SK-N-SH (cell line): ENCODE measurements around the gene OR51I2. TPM values are rescaled to one million over a fixed set of nuclear protein-coding genes. Genes with fewer than 3 reads are reported as not detected.

Source experiments
- CTCF ChIA-PET: fragments of 300-600, 350-600 bp; formaldehyde crosslinking; extraction: SDS; loops from one replicate; lab custom pipeline; 2021; lab: Yijun Ruan, JAX
- POLR2A ChIA-PET: fragments of 350-600 bp; sonication (Branson Sonifier 250); formaldehyde crosslinking; extraction: SDS; loops from one replicate; lab custom pipeline; 2020; ENCODE audit warnings: antibody characterized with exemption, inconsistent platforms; lab: Yijun Ruan, JAX
- DNase-seq: peaks from one replicate; pipeline ENCODE4 v3.0.0; 2012
- H2AFZ ChIP-seq: fragments of 200-600 bp; sonication (generic); 2 replicates; pipeline ENCODE4 v1.8.1; 2016; ENCODE audit warnings: antibody characterized with exemption, mild to moderate bottlenecking, low read depth
- H3F3A ChIP-seq: fragments of 200-600 bp; sonication (generic); replicated peaks from 2 replicates; pipeline ENCODE3; 2016; ENCODE audit warnings: antibody characterized with exemption, mild to moderate bottlenecking; ENCODE audit not compliant: insufficient read depth
- H3K27ac ChIP-seq, 2 experiments: fragments of 200-500 bp in 1 of 2; fragments of 200-600 bp in 1 of 2; sonication (Bioruptor generic) in 1 of 2; sonication (generic), shearing (Covaris generic) in 1 of 2; 2 replicates each; pipeline versions ENCODE4 v1.5.1 to v1.6.1; 2014 to 2016; ENCODE audit warnings: low read depth in 2 of 2, inconsistent platforms in 1 of 2, low read length in 1 of 2, mild to moderate bottlenecking in 1 of 2, mixed read lengths in 1 of 2
- H3K27me3 ChIP-seq: fragments of 200-600 bp; sonication (generic), shearing (Covaris generic); 2 replicates; pipeline ENCODE4 v1.6.1; 2016; ENCODE audit warnings: mixed run types; ENCODE audit not compliant: insufficient read depth
- H3K36me3 ChIP-seq, 2 experiments: fragments of 200-500 bp in 1 of 2; fragments of 200-600 bp in 1 of 2; sonication (Bioruptor generic) in 1 of 2; sonication (generic) in 1 of 2; replicated peaks in 1 of 2; 2 replicates each; pipeline versions ENCODE3 to v1.5.1; 2014 to 2016; ENCODE audit warnings: low read length in 1 of 2, mild to moderate bottlenecking in 1 of 2; ENCODE audit not compliant: insufficient read depth in 2 of 2, control insufficient read depth in 1 of 2
- H3K4me1 ChIP-seq, 2 experiments: fragments of 200-500 bp in 1 of 2; fragments of 200-600 bp in 1 of 2; sonication (Bioruptor generic) in 1 of 2; sonication (generic), shearing (Covaris generic) in 1 of 2; 2 replicates each; pipeline versions ENCODE4 v1.5.1 to v1.6.1; 2014 to 2016; ENCODE audit warnings: low read depth in 1 of 2, low read length in 1 of 2, mixed run types in 1 of 2; ENCODE audit not compliant: insufficient read depth in 2 of 2, control insufficient read depth in 1 of 2
- H3K4me2 ChIP-seq: fragments of 200-600 bp; sonication (generic), shearing (Covaris generic); 2 replicates; pipeline ENCODE4 v1.6.1; 2017; ENCODE audit warnings: mixed run types
- H3K4me3 ChIP-seq, 2 experiments: fragments of 200-500 bp in 1 of 2; fragments of 200-600 bp in 1 of 2; sonication (Bioruptor generic) in 1 of 2; sonication (generic), shearing (Covaris generic) in 1 of 2; 2 replicates each; pipeline versions ENCODE4 v1.5.1 to v1.8.1; 2014 to 2016; ENCODE audit warnings: low read depth in 2 of 2, inconsistent platforms in 1 of 2, low read length in 1 of 2, mild to moderate bottlenecking in 1 of 2, mixed read lengths in 1 of 2, moderate library complexity in 1 of 2
- H3K79me2 ChIP-seq: fragments of 200-600 bp; sonication (generic); 2 replicates; pipeline ENCODE4 v1.8.1; 2017; ENCODE audit warnings: mild to moderate bottlenecking; ENCODE audit not compliant: insufficient read depth
- H3K9ac ChIP-seq: fragments of 200-600 bp; sonication (generic); 2 replicates; pipeline ENCODE4 v1.6.1; 2017; ENCODE audit warnings: mixed run types
- H3K9me2 ChIP-seq: fragments of 200-600 bp; sonication (generic); 2 replicates; pipeline ENCODE4 v1.6.1; 2017; ENCODE audit warnings: mixed run types
- H3K9me3 ChIP-seq: fragments of 200-600 bp; sonication (generic); 2 replicates; pipeline ENCODE4 v1.6.1; 2017; ENCODE audit warnings: mixed run types, mild to moderate bottlenecking, moderate library complexity
- H4K20me1 ChIP-seq: fragments of 200-600 bp; sonication (generic); 2 replicates; pipeline ENCODE4 v1.6.1; 2017; ENCODE audit warnings: mild to moderate bottlenecking, mixed run types; ENCODE audit not compliant: insufficient read depth
- ELF1 ChIP-seq: IDR thresholded peaks from 2 replicates; pipeline ENCODE4 v1.4.0; 2012
- EZH2phosphoT487 ChIP-seq: fragments of 200-600 bp; sonication (generic); IDR thresholded peaks from 2 replicates; pipeline ENCODE4 v1.6.1; 2017; ENCODE audit warnings: low read depth, mixed run types, mild to moderate bottlenecking, antibody characterized with exemption, moderate library complexity, borderline replicate concordance
- FOSL2 ChIP-seq: IDR thresholded peaks from 2 replicates; pipeline ENCODE4 v1.4.0; 2012; ENCODE audit warnings: low read depth, mild to moderate bottlenecking, moderate library complexity, borderline replicate concordance
- FOXJ3 ChIP-seq: sonication (generic); formaldehyde crosslinking; IDR thresholded peaks from 2 replicates; pipeline ENCODE4 v1.5.1; 2020; ENCODE audit warnings: mild to moderate bottlenecking, missing genetic modification reagents
- MAX ChIP-seq: IDR thresholded peaks from 2 replicates; pipeline ENCODE4 v1.4.0; 2012; ENCODE audit warnings: low read depth
- MEF2A ChIP-seq: IDR thresholded peaks from 2 replicates; pipeline ENCODE4 v1.4.0; 2012; ENCODE audit warnings: low read depth, borderline replicate concordance
- MXI1 ChIP-seq: IDR thresholded peaks from 2 replicates; pipeline ENCODE4 v1.6.1; 2012; ENCODE audit warnings: mild to moderate bottlenecking, low read depth, low read length, improper control_type of control experiment
- RAD21 ChIP-seq: IDR thresholded peaks from 2 replicates; pipeline ENCODE4 v1.6.1; 2012; ENCODE audit warnings: mild to moderate bottlenecking, low read length
- RFX5 ChIP-seq: IDR thresholded peaks from 2 replicates; pipeline ENCODE4 v1.6.1; 2012; ENCODE audit warnings: mild to moderate bottlenecking, improper control_type of control experiment, low read length
- RXRA ChIP-seq: IDR thresholded peaks from 2 replicates; pipeline ENCODE4 v1.4.0; 2012; ENCODE audit warnings: low read depth, mild to moderate bottlenecking, borderline replicate concordance
- SIN3A ChIP-seq: IDR thresholded peaks from 2 replicates; pipeline ENCODE4 v1.6.1; 2012; ENCODE audit warnings: low read depth, mild to moderate bottlenecking, low read length, moderate library complexity, borderline replicate concordance
- SMC3 ChIP-seq: IDR thresholded peaks from 2 replicates; pipeline ENCODE4 v1.6.1; 2012; ENCODE audit warnings: low read depth, low read length, improper control_type of control experiment
- TAF1 ChIP-seq: IDR thresholded peaks from 2 replicates; pipeline ENCODE4 v1.6.1; 2012; ENCODE audit warnings: low read depth, mild to moderate bottlenecking, low read length, moderate library complexity, borderline replicate concordance
- TEAD4 ChIP-seq: IDR thresholded peaks from 2 replicates; pipeline ENCODE4 v1.4.0; 2012; ENCODE audit warnings: mild to moderate bottlenecking, borderline replicate concordance; ENCODE audit not compliant: insufficient read depth
- WGBS: methylation state at CpG from one replicate; pipeline ENCODE4 v1.1.6; 2017; ENCODE audit warnings: low lambda C conversion rate; 5-methylcytosine and 5-hydroxymethylcytosine counted together
- polyA plus RNA-seq, 3 experiments: library from polyadenylated mRNA; depleted of rRNA; stranded (reverse); fragments of >200 nt; gene quantifications; 2 replicates each; pipeline ENCODE4 v1.2.3, GENCODE V29; 2012
- TF ChIP-seq, protein P1 (sequence below): IDR thresholded peaks from 2 replicates; pipeline ENCODE4 v1.6.1; 2012; ENCODE audit warnings: mild to moderate bottlenecking, low read depth, low read length, moderate library complexity
- TF ChIP-seq, protein P2 (sequence below): fragments of 150-350 bp; IDR thresholded peaks from 2 replicates; pipeline ENCODE4 v1.6.1; 2017; ENCODE audit warnings: antibody characterized with exemption, low read length, low read depth, borderline replicate concordance
- TF ChIP-seq, protein P3 (sequence below): fragments of 150-350 bp; IDR thresholded peaks from 2 replicates; pipeline ENCODE4 v1.6.1; 2016; ENCODE audit warnings: mild to moderate bottlenecking, low read depth, low read length

OR51I2 gene
- polyA plus RNA-seq, 1 of the 3 experiments (the other 2 are of a cell fraction): not detected

DNA sequence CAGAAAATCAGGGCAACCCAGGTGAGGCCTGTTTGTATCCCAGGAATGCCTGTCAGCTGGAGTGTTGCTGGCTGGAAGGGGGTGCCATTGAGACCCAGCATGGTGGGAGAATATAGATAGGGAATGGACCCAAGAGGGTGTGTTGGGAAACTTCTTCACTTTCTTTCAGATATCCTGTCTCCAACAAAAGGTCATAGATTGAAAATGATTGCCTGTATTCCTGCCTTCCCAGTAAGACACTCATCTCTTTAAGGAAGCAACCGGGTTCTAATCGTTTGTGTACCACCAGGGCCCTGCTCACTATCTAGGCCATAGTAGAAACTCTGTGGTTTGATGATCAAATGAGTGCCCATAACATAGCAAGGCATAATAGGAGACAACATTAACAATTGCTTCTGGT is 7.7 kb upstream of the OR51I2 start, which contains the start of gene OR51I1:
Gene OR51I1, minus strand, starts transcription at position 101 of the 400 bp plus-strand sequence. Its CDS starts 0 bp downstream, at position 101.
- Histone ChIP-seq H3K36me3 (no peaks in the 10 kb centered on the region), H3K27ac (no peak within 1 kb of the TSS), H3K79me2 (no peaks in the 10 kb centered on the region), H3K4me2 (no peak within 1 kb of the TSS), H3K9ac (no peak within 1 kb of the TSS), H3F3A (no peaks in the 10 kb centered on the region), H3K27me3 (no peaks in the 10 kb centered on the region), H2AFZ (no peak within 1 kb of the TSS), H3K4me1 (no peaks in the 10 kb centered on the region), H3K9me3 (no peaks in the 10 kb centered on the region), H4K20me1 (no peaks in the 10 kb centered on the region), H3K4me3 (no peak within 1 kb of the TSS), H3K9me2 (no peaks in the 10 kb centered on the region)
- DNase-seq: no peak
- ChIA-PET POLR2A (no interaction called here), CTCF (no interaction called here)
- TF ChIP-seq, protein P1, sequence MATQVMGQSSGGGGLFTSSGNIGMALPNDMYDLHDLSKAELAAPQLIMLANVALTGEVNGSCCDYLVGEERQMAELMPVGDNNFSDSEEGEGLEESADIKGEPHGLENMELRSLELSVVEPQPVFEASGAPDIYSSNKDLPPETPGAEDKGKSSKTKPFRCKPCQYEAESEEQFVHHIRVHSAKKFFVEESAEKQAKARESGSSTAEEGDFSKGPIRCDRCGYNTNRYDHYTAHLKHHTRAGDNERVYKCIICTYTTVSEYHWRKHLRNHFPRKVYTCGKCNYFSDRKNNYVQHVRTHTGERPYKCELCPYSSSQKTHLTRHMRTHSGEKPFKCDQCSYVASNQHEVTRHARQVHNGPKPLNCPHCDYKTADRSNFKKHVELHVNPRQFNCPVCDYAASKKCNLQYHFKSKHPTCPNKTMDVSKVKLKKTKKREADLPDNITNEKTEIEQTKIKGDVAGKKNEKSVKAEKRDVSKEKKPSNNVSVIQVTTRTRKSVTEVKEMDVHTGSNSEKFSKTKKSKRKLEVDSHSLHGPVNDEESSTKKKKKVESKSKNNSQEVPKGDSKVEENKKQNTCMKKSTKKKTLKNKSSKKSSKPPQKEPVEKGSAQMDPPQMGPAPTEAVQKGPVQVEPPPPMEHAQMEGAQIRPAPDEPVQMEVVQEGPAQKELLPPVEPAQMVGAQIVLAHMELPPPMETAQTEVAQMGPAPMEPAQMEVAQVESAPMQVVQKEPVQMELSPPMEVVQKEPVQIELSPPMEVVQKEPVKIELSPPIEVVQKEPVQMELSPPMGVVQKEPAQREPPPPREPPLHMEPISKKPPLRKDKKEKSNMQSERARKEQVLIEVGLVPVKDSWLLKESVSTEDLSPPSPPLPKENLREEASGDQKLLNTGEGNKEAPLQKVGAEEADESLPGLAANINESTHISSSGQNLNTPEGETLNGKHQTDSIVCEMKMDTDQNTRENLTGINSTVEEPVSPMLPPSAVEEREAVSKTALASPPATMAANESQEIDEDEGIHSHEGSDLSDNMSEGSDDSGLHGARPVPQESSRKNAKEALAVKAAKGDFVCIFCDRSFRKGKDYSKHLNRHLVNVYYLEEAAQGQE: no peak
- TF ChIP-seq RXRA (no peak), FOXJ3 (CRISPR knock-in tag) (no peak), MXI1 (no peak), FOSL2 (no peak), MAX (no peak), TAF1 (no peak), EZH2phosphoT487 (no peak), RFX5 (no peak), SIN3A (no peak), SMC3 (no peak), ELF1 (no peak), TEAD4 (no peak), MEF2A (no peak), RAD21 (no peak)
- TF ChIP-seq, protein P2, sequence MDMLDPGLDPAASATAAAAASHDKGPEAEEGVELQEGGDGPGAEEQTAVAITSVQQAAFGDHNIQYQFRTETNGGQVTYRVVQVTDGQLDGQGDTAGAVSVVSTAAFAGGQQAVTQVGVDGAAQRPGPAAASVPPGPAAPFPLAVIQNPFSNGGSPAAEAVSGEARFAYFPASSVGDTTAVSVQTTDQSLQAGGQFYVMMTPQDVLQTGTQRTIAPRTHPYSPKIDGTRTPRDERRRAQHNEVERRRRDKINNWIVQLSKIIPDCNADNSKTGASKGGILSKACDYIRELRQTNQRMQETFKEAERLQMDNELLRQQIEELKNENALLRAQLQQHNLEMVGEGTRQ: no peak
- TF ChIP-seq, protein P3, sequence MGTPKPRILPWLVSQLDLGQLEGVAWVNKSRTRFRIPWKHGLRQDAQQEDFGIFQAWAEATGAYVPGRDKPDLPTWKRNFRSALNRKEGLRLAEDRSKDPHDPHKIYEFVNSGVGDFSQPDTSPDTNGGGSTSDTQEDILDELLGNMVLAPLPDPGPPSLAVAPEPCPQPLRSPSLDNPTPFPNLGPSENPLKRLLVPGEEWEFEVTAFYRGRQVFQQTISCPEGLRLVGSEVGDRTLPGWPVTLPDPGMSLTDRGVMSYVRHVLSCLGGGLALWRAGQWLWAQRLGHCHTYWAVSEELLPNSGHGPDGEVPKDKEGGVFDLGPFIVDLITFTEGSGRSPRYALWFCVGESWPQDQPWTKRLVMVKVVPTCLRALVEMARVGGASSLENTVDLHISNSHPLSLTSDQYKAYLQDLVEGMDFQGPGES: no peak
- WGBS: 0% methylated on average over 2 of the region's 2 CpGs
